OCI-LY7 (cell line): ENCODE data around the gene FOXM1.

ENCODE experiments used
- EZH2phosphoT487 ChIP-seq: fragments of 200-600 bp; sonication (generic); IDR thresholded peaks from 2 replicates; pipeline ENCODE4 v1.6.1; 2018; ENCODE audit warnings: low read depth, borderline replicate concordance, mild to moderate bottlenecking, mixed run types, antibody characterized with exemption, low read length, moderate library complexity, mixed read lengths
- TF ChIP-seq, protein P1 (sequence below): fragments of 200-600 bp; sonication (generic); conservative IDR thresholded peaks from 2 replicates; pipeline ENCODE4 v1.5.1; 2014; ENCODE audit warnings: mild to moderate bottlenecking, antibody characterized with exemption, low read length, moderate library complexity, mixed read lengths

DNA sequence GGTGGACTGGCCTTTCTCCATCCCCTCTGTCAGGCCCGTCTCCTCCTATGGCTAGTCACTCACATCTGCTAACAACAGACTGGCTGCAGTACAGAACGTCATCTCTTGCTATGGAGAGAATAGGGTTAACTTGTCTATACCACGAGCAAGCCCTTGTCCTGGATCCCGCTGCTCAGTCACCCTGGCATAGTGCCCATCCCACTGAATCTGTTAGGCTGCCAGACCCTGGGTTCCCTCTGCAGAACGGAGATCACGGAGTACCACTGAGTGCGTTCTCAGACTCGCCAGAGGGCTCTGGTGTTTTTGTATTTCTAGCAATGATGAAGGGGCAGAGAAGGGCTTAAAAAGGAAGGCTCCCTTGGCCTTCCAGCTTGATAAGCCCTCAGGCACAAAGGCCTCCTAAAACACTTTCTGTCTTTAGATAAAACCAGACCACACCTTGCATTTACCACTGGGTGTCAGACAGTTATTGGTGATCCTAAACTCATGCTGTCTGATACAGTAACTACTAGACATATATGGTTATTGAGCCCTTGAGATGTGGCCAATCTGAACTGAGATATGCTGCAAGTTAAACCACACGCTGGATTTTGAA, 35.8 kb downstream of the FOXM1 start:
- TF ChIP-seq, protein P1, sequence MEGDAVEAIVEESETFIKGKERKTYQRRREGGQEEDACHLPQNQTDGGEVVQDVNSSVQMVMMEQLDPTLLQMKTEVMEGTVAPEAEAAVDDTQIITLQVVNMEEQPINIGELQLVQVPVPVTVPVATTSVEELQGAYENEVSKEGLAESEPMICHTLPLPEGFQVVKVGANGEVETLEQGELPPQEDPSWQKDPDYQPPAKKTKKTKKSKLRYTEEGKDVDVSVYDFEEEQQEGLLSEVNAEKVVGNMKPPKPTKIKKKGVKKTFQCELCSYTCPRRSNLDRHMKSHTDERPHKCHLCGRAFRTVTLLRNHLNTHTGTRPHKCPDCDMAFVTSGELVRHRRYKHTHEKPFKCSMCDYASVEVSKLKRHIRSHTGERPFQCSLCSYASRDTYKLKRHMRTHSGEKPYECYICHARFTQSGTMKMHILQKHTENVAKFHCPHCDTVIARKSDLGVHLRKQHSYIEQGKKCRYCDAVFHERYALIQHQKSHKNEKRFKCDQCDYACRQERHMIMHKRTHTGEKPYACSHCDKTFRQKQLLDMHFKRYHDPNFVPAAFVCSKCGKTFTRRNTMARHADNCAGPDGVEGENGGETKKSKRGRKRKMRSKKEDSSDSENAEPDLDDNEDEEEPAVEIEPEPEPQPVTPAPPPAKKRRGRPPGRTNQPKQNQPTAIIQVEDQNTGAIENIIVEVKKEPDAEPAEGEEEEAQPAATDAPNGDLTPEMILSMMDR: no peak
- TF ChIP-seq EZH2phosphoT487: no peak
